ENCODE results near the gene DAZAP2.
"Not testable (repeated sequence)": the region's sequence is repeated elsewhere in the genome, so short reads cannot be mapped to it uniquely, and the experiment has no call there.

DAZAP2 gene

GRCh38 chr12:51217133-51217967 lies 21.3 kb upstream of the DAZAP2 start:
- peak; percentile 8 to 50 (median 28) for DNase-seq

- peak; percentile 75 to 88 (median 84) for DNase-seq
Measured at GRCh38 chr12:51217968-51218606, 20.5 kb upstream of the DAZAP2 start, which contains the start of gene POU6F1. TSS of gene POU6F1 (minus strand) at chr12:51218062. CDS start at chr12:51206836, 11,226 bp downstream.

GRCh38 chr12:51218607-51219161 lies 19.9 kb upstream of the DAZAP2 start:
- no peak for DNase-seq

- no peak for DNase-seq
Measured at GRCh38 chr12:51219322-51219721, 19.3 kb upstream of the DAZAP2 start.

- DNase-seq = not testable (repeated sequence)
Measured at GRCh38 chr12:51219857-51220256, 18.8 kb upstream of the DAZAP2 start.

GRCh38 chr12:51222461-51222860 lies 16.2 kb upstream of the DAZAP2 start:
- no peak for DNase-seq

- DNase-seq = no peak
Measured at GRCh38 chr12:51224625-51225024, 14.0 kb upstream of the DAZAP2 start.

- DNase-seq = no peak
Measured at GRCh38 chr12:51225234-51225633, 13.4 kb upstream of the DAZAP2 start.

GRCh38 chr12:51225771-51226170 lies 12.9 kb upstream of the DAZAP2 start:
- DNase-seq = no peak

GRCh38 chr12:51227112-51227511 lies 11.5 kb upstream of the DAZAP2 start:
- DNase-seq = not testable (repeated sequence)

GRCh38 chr12:51227962-51228361 lies 10.7 kb upstream of the DAZAP2 start:
- DNase-seq = no peak

GRCh38 chr12:51229116-51229809 lies 9.4 kb upstream of the DAZAP2 start:
- DNase-seq = no peak

- DNase-seq = no peak
Measured at GRCh38 chr12:51232642-51233041, 6.0 kb upstream of the DAZAP2 start.

GRCh38 chr12:51234530-51234929 lies 4.1 kb upstream of the DAZAP2 start:
- DNase-seq = no peak

GRCh38 chr12:51238037-51238509 lies 553 bp upstream of the DAZAP2 start:
- DNase-seq = peak in 1 of 4 experiments; percentile 13

GRCh38 chr12:51240971-51241370 lies 2.3 kb downstream of the DAZAP2 start:
- DNase-seq = no peak

- peak; percentile 87 to 94 (median 92) for DNase-seq
Measured at GRCh38 chr12:51242120-51242519, 3.5 kb downstream of the DAZAP2 start.

GRCh38 chr12:51242876-51243275 lies 4.2 kb downstream of the DAZAP2 start:
- peak; percentile 67 to 89 (median 78) for DNase-seq

GRCh38 chr12:51244269-51244668 lies 5.6 kb downstream of the DAZAP2 start:
- no peak for DNase-seq

- no peak for DNase-seq
Measured at GRCh38 chr12:51245476-51246253, 7.0 kb downstream of the DAZAP2 start.

- DNase-seq = peak; percentile 84 to 96 (median 90)
Measured at GRCh38 chr12:51246254-51246853, 7.7 kb downstream of the DAZAP2 start.
